ENCODE data around the gene MYO10. TPM values are rescaled to one million over a fixed set of nuclear protein-coding genes. Genes with fewer than 3 reads are reported as not detected.
"Not testable (repeated sequence)": the region's sequence is repeated elsewhere in the genome, so short reads cannot be mapped to it uniquely, and the experiment has no call there.

Gene MYO10
- total RNA-seq, 2 experiments from 2014 or later, result not detected

GRCh38 chr5:16659536-16659935, 276.6 kb downstream of the MYO10 start:
- H3K27ac Mint-ChIP-seq, result no peak overlapping the region
- POLR2A ChIA-PET, result no interaction called here
- H3K27me3 Mint-ChIP-seq, result no peaks in the 10 kb centered on the region
- CTCF ChIA-PET, result interaction anchor here (0.6 kb wide), 1 partner anchor 100 kb away, joined by 3 read pairs; no protein-coding TSS in a partner anchor
- Histone ChIP-seq H3K4me1 (ENCODE audit: insufficient read depth, low read length) (no peaks in the 10 kb centered on the region), H3K27ac (ENCODE audit: low read depth in 1 of 2, low read length in 2 of 2) (no peak overlapping the region), H3K4me3 (ENCODE audit: low read length) (no peak overlapping the region), H3K36me3 (ENCODE audit: insufficient read depth, low read length) (no peaks in the 10 kb centered on the region), H3K9me3 (ENCODE audit: control insufficient read depth in 1 of 2, insufficient read depth in 1 of 2, low read length in 2 of 2) (peaks cover 0 to 4% of the 10 kb centered on the region in 2 experiments), H3K27me3 (ENCODE audit: control insufficient read depth in 1 of 2, insufficient read depth in 2 of 2, low read length in 2 of 2) (no peaks in the 10 kb centered on the region)
- H3K4me3 Mint-ChIP-seq, result no peak overlapping the region
- H3K4me1 Mint-ChIP-seq (ENCODE audit: low read depth), result peaks cover 10% of the 10 kb centered on the region
- no peak for DNase-seq
- no peak for ATAC-seq (ENCODE audit: poor library complexity)
- H3K36me3 Mint-ChIP-seq (ENCODE audit: low read depth), result no peaks in the 10 kb centered on the region
- intact Hi-C loops (cut with DNase I, micrococcal nuclease), result no loop called here
- H3K9me3 Mint-ChIP-seq, result no peaks in the 10 kb centered on the region
- TF ChIP-seq CTCF (IDR thresholded peaks at IDR 0.05), result no peak

GRCh38 chr5:16656561-16657191, 279.4 kb downstream of the MYO10 start:
- Histone ChIP-seq H3K27ac (ENCODE audit: low read depth in 1 of 2, low read length in 2 of 2) (no peak overlapping the region), H3K27me3 (ENCODE audit: control insufficient read depth in 1 of 2, insufficient read depth in 2 of 2, low read length in 2 of 2) (no peaks in the 10 kb centered on the region), H3K9me3 (ENCODE audit: control insufficient read depth in 1 of 2, insufficient read depth in 1 of 2, low read length in 2 of 2) (peaks cover 0 to 4% of the 10 kb centered on the region in 2 experiments), H3K4me1 (ENCODE audit: insufficient read depth, low read length) (no peaks in the 10 kb centered on the region), H3K36me3 (ENCODE audit: insufficient read depth, low read length) (no peaks in the 10 kb centered on the region), H3K4me3 (ENCODE audit: low read length) (no peak overlapping the region)
- TF ChIP-seq CTCF (IDR thresholded peaks at IDR 0.05), result no peak
- H3K36me3 Mint-ChIP-seq (ENCODE audit: low read depth), result no peaks in the 10 kb centered on the region
- no peak overlapping the region for H3K4me3 Mint-ChIP-seq
- intact Hi-C loops (cut with DNase I, micrococcal nuclease), result no loop called here
- DNase-seq (no peak), ATAC-seq (ENCODE audit: poor library complexity) (no peak)
- no peaks in the 10 kb centered on the region for H3K9me3 Mint-ChIP-seq
- no peaks in the 10 kb centered on the region for H3K27me3 Mint-ChIP-seq
- CTCF ChIA-PET, result no interaction called here
- H3K27ac Mint-ChIP-seq, result no peak overlapping the region
- POLR2A ChIA-PET, result interaction anchor here (1.2 to 1.4 kb wide), 2 partner anchors 10 to 39 kb away, joined by 3 to 4 read pairs; no protein-coding TSS in a partner anchor
- no peaks in the 10 kb centered on the region for H3K4me1 Mint-ChIP-seq (ENCODE audit: low read depth)

DNA sequence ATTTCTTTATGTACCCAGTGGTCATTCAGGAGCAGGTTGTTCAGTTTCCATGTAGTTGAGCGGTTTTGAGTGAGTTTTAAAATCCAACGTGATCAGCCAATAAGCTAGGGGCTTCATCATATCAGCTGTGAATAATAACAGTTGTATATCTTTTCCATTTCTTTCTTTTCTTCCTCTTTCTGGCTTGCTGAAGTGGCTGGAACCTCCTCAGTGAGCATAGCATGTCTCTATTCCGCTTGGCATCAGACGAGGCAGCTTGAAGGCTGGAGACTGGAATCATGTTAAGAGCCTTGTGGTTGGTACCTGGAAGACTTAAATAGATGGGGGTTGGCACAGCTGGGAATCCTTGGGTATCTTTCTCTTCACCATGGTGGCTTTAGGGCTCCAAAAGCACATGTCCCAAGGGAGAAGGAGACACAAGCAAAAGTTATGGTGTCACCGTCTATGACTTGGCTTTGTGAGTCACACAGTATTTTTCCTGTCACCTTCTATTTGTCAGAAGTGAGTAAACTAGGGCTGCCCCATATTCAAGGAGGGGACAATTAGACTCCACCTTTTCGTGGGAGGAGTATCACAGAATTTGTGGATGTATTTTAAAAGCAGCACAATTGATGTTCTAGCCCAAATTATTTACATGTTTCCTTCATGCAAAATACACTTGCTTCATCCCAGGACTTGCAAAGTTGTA, 281.3 kb downstream of the MYO10 start:
- CTCF ChIA-PET, result no interaction called here
- H3K9me3 ChIP-seq (ENCODE audit: control insufficient read depth in 1 of 2, insufficient read depth in 1 of 2, low read length in 2 of 2), result peaks cover 0 to 4% of the 10 kb centered on the region in 2 experiments
- ATAC-seq (ENCODE audit: poor library complexity) (no peak), DNase-seq (no peak)
- no peak overlapping the region for H3K4me3 ChIP-seq (ENCODE audit: low read length)
- no peaks in the 10 kb centered on the region for H3K27me3 ChIP-seq (ENCODE audit: control insufficient read depth in 1 of 2, insufficient read depth in 2 of 2, low read length in 2 of 2)
- no peak for TF ChIP-seq CTCF (IDR thresholded peaks at IDR 0.05)
- intact Hi-C loops (cut with DNase I, micrococcal nuclease), result no loop called here
- Mint-ChIP-seq H3K4me3 (no peak overlapping the region), H3K27ac (no peak overlapping the region), H3K27me3 (no peaks in the 10 kb centered on the region), H3K36me3 (ENCODE audit: low read depth) (peaks cover 4% of the 10 kb centered on the region), H3K4me1 (ENCODE audit: low read depth) (no peaks in the 10 kb centered on the region), H3K9me3 (peaks cover 1% of the 10 kb centered on the region)
- no peaks in the 10 kb centered on the region for H3K4me1 ChIP-seq (ENCODE audit: insufficient read depth, low read length)
- POLR2A ChIA-PET, result no interaction called here
- H3K36me3 ChIP-seq (ENCODE audit: insufficient read depth, low read length), result no peaks in the 10 kb centered on the region
- no peak overlapping the region for H3K27ac ChIP-seq (ENCODE audit: low read depth in 1 of 2, low read length in 2 of 2)

GRCh38 chr5:16648739-16649138, 287.3 kb downstream of the MYO10 start:
- H3K4me3 ChIP-seq (ENCODE audit: low read length); H3K4me3 Mint-ChIP-seq; ATAC-seq (ENCODE audit: poor library complexity); H3K36me3 ChIP-seq (ENCODE audit: insufficient read depth, low read length); H3K36me3 Mint-ChIP-seq (ENCODE audit: low read depth); H3K27me3 ChIP-seq (ENCODE audit: control insufficient read depth in 1 of 2, insufficient read depth in 2 of 2, low read length in 2 of 2); intact Hi-C loops (cut with DNase I, micrococcal nuclease); H3K27me3 Mint-ChIP-seq; DNase-seq; CTCF ChIA-PET; H3K9me3 Mint-ChIP-seq; H3K27ac Mint-ChIP-seq; H3K27ac ChIP-seq (ENCODE audit: low read depth in 1 of 2, low read length in 2 of 2); H3K9me3 ChIP-seq (ENCODE audit: control insufficient read depth in 1 of 2, insufficient read depth in 1 of 2, low read length in 2 of 2): not testable (repeated sequence)
- POLR2A ChIA-PET, result interaction anchor here (0.9 kb wide), 1 partner anchor 18 kb away, joined by 4 read pairs; no protein-coding TSS in a partner anchor
- H3K4me1 Mint-ChIP-seq (ENCODE audit: low read depth), result peaks cover 10% of the 10 kb centered on the region
- peaks cover 11% of the 10 kb centered on the region for H3K4me1 ChIP-seq (ENCODE audit: insufficient read depth, low read length)

All from CD4-positive, alpha-beta T cell (primary cell).